ENCODE measurements around the gene COX7A2. TPM values are rescaled to one million over a fixed set of nuclear protein-coding genes. Genes with fewer than 3 reads are reported as not detected.

COX7A2 gene
- total RNA-seq, 1 experiment from 2014 or later = 516 TPM

GRCh38 chr6:75280131-75280855 is 36.7 kb upstream of the COX7A2 start:
- Histone ChIP-seq H3K23ac (ENCODE audit: insufficient read length, low read depth, low read length) (no peak overlapping the region), H4K20me1 (ENCODE audit: control insufficient read depth, insufficient read depth, insufficient read length) (no peaks in the 10 kb centered on the region), H2BK120ac (ENCODE audit: low read depth, low read length, poor library complexity, severe bottlenecking) (no peak overlapping the region), H3K9me3 (ENCODE audit: control insufficient read depth, low read depth, low read length) (no peaks in the 10 kb centered on the region), H2BK20ac (ENCODE audit: low read depth, low read length, poor library complexity, severe bottlenecking) (no peak overlapping the region), H3K79me2 (ENCODE audit: insufficient read depth, low read length) (peaks cover 39% of the 10 kb centered on the region; the same call in 1 of the 2 replicates), H3K27ac (ENCODE audit: insufficient read length, low read depth, low read length) (no peak overlapping the region), H3K4me2 (ENCODE audit: insufficient read depth, insufficient read length, low read length) (no peak overlapping the region), H3K27me3 (ENCODE audit: insufficient read depth, low read length) (no peaks in the 10 kb centered on the region), H2BK5ac (ENCODE audit: insufficient read length, low read length) (no peak overlapping the region), H4K5ac (ENCODE audit: insufficient read length, low read depth, low read length) (no peak overlapping the region), H3K4me1 (ENCODE audit: insufficient read depth, low read length) (peaks cover 19% of the 10 kb centered on the region; the same call in 1 of the 2 replicates), H2BK12ac (ENCODE audit: insufficient read length, low read depth, low read length) (no peak overlapping the region), H3K23me2 (ENCODE audit: insufficient read length, low read depth, low read length, poor library complexity, severe bottlenecking) (no peaks in the 10 kb centered on the region), H3K79me1 (ENCODE audit: insufficient read depth, low read depth, low read length, poor library complexity, severe bottlenecking) (peaks cover 7% of the 10 kb centered on the region), H3K14ac (ENCODE audit: insufficient read depth, low read length) (no peak overlapping the region), H2AFZ (ENCODE audit: low read length) (no peak overlapping the region), H3K18ac (ENCODE audit: insufficient read length, low read depth, low read length) (no peak overlapping the region), H3K4ac (ENCODE audit: low read depth, low read length) (no peak overlapping the region), H2BK15ac (ENCODE audit: low read depth, low read length) (no peak overlapping the region), H3T11ph (ENCODE audit: low read length) (no peak overlapping the region), H3K9ac (ENCODE audit: extremely low read depth, insufficient read length, low read length) (no peak overlapping the region), H4K8ac (replicated peaks; ENCODE audit: insufficient read length, low read depth, low read length) (no peak overlapping the region), H2AK5ac (ENCODE audit: insufficient read length, low read length) (no peak overlapping the region), H3K56ac (ENCODE audit: insufficient read length, low read depth, low read length) (no peak overlapping the region), H4K91ac (ENCODE audit: insufficient read length, low read depth, low read length) (no peak overlapping the region)
- H3K4me1 Mint-ChIP-seq = peaks cover 53 to 54% of the 10 kb centered on the region in 2 experiments
- DNase-seq = no peak
- H3K4me3 Mint-ChIP-seq = no peak overlapping the region; a peak in 1 of 5 replicates
- H3K27me3 Mint-ChIP-seq (ENCODE audit: low read depth) = no peaks in the 10 kb centered on the region
- TF ChIP-seq, protein P1, sequence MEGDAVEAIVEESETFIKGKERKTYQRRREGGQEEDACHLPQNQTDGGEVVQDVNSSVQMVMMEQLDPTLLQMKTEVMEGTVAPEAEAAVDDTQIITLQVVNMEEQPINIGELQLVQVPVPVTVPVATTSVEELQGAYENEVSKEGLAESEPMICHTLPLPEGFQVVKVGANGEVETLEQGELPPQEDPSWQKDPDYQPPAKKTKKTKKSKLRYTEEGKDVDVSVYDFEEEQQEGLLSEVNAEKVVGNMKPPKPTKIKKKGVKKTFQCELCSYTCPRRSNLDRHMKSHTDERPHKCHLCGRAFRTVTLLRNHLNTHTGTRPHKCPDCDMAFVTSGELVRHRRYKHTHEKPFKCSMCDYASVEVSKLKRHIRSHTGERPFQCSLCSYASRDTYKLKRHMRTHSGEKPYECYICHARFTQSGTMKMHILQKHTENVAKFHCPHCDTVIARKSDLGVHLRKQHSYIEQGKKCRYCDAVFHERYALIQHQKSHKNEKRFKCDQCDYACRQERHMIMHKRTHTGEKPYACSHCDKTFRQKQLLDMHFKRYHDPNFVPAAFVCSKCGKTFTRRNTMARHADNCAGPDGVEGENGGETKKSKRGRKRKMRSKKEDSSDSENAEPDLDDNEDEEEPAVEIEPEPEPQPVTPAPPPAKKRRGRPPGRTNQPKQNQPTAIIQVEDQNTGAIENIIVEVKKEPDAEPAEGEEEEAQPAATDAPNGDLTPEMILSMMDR (conservative IDR thresholded peaks at IDR 0.05) = no peak
- H3K9me3 Mint-ChIP-seq = no peaks in the 10 kb centered on the region
- peak overlapping the region; percentile 3 to 57 (median 16); a peak in 4 of 7 replicates for H3K27ac Mint-ChIP-seq
- peaks cover 1 to 16% (median 8%) of the 10 kb centered on the region in 3 experiments; a peak in 4 of 7 replicates for H3K36me3 Mint-ChIP-seq (ENCODE audit: insufficient read depth in 1 of 3, low read depth in 3 of 3)
- 100% methylated on average over 1 of the region's 4 CpGs for WGBS (ENCODE audit: extremely low coverage, insufficient read length, low lambda C conversion rate)
